H9 (cell line): ENCODE measurements around the gene SEMA3G. TPM values are rescaled to one million over a fixed set of nuclear protein-coding genes. Genes with fewer than 3 reads are reported as not detected.
A peak's percentile ranks its signal among the peaks of the same experiment; 100 is the strongest.

Source experiments
- DNase-seq: peaks from one replicate; pipeline ENCODE4 v3.0.0-alpha.2; 2017
- H2AFZ ChIP-seq: one replicate; pipeline ENCODE4 v1.6.1; 2013; ENCODE audit warnings: mild to moderate bottlenecking, low read length, control low read depth, moderate library complexity
- H2AK5ac ChIP-seq: 2 replicates; pipeline ENCODE4 v1.6.1; 2013; ENCODE audit warnings: low read length, control low read depth, mixed read lengths; ENCODE audit not compliant: insufficient read length
- H2BK120ac ChIP-seq: one replicate; pipeline ENCODE4 v1.6.1; 2013; ENCODE audit warnings: low read depth, mild to moderate bottlenecking, low read length, control low read depth, inconsistent platforms; ENCODE audit not compliant: poor library complexity, severe bottlenecking
- H2BK12ac ChIP-seq: 2 replicates; pipeline ENCODE4 v1.6.1; 2013; ENCODE audit warnings: low read length, control low read depth, mixed read lengths, low read depth; ENCODE audit not compliant: insufficient read length
- H2BK15ac ChIP-seq: 2 replicates; pipeline ENCODE4 v1.6.1; 2013; ENCODE audit warnings: low read depth, low read length, control low read depth
- H2BK20ac ChIP-seq: one replicate; pipeline ENCODE4 v1.6.1; 2013; ENCODE audit warnings: low read depth, mild to moderate bottlenecking, low read length, control low read depth, inconsistent platforms; ENCODE audit not compliant: poor library complexity, severe bottlenecking
- H2BK5ac ChIP-seq: 2 replicates; pipeline ENCODE4 v1.6.1; 2013; ENCODE audit warnings: low read length, control low read depth, mixed read lengths; ENCODE audit not compliant: insufficient read length
- H3K14ac ChIP-seq: 2 replicates; pipeline ENCODE4 v1.6.1; 2013; ENCODE audit warnings: low read length, control low read depth; ENCODE audit not compliant: insufficient read depth
- H3K18ac ChIP-seq: 2 replicates; pipeline ENCODE4 v1.6.1; 2013; ENCODE audit warnings: low read depth, mild to moderate bottlenecking, mixed read lengths, low read length, control low read depth; ENCODE audit not compliant: insufficient read length
- H3K23ac ChIP-seq: 2 replicates; pipeline ENCODE4 v1.6.1; 2013; ENCODE audit warnings: low read length, control low read depth, mixed read lengths, low read depth; ENCODE audit not compliant: insufficient read length
- H3K23me2 ChIP-seq: 2 replicates; pipeline ENCODE4 v1.6.1; 2013; ENCODE audit warnings: low read depth, mild to moderate bottlenecking, mixed read lengths, low read length, control low read depth; ENCODE audit not compliant: insufficient read length, poor library complexity, severe bottlenecking
- H3K27ac ChIP-seq: 2 replicates; pipeline ENCODE4 v1.5.1; 2013; ENCODE audit warnings: low read length, control low read depth, mixed read lengths, low read depth; ENCODE audit not compliant: insufficient read length
- H3K27me3 ChIP-seq: 2 replicates; pipeline ENCODE4 v1.6.1; 2013; ENCODE audit warnings: low read length, control low read depth, inconsistent platforms; ENCODE audit not compliant: insufficient read depth
- H3K4ac ChIP-seq: 2 replicates; pipeline ENCODE4 v1.6.1; 2013; ENCODE audit warnings: low read depth, mild to moderate bottlenecking, control low read depth, inconsistent platforms, low read length, moderate library complexity
- H3K4me1 ChIP-seq: 2 replicates; pipeline ENCODE4 v1.6.1; 2013; ENCODE audit warnings: low read length, control low read depth, inconsistent platforms; ENCODE audit not compliant: insufficient read depth
- H3K4me2 ChIP-seq: 2 replicates; pipeline ENCODE4 v1.6.1; 2013; ENCODE audit warnings: low read length, control low read depth, mixed read lengths; ENCODE audit not compliant: insufficient read length, insufficient read depth
- H3K56ac ChIP-seq: 2 replicates; pipeline ENCODE4 v1.6.1; 2013; ENCODE audit warnings: low read depth, mild to moderate bottlenecking, mixed read lengths, low read length, control low read depth; ENCODE audit not compliant: insufficient read length
- H3K79me1 ChIP-seq: 2 replicates; pipeline ENCODE4 v1.6.1; 2013; ENCODE audit warnings: low read depth, mild to moderate bottlenecking, moderate library complexity, low read length, control low read depth, inconsistent platforms; ENCODE audit not compliant: insufficient read depth, poor library complexity, severe bottlenecking
- H3K79me2 ChIP-seq: 2 replicates; pipeline ENCODE4 v1.6.1; 2013; ENCODE audit warnings: low read length, control low read depth, inconsistent platforms; ENCODE audit not compliant: insufficient read depth
- H3K9ac ChIP-seq: 2 replicates; pipeline ENCODE4 v1.6.1; 2013; ENCODE audit warnings: low read length, control low read depth, mixed read lengths; ENCODE audit not compliant: insufficient read length; ENCODE audit errors: extremely low read depth
- H3K9me3 ChIP-seq: one replicate; pipeline ENCODE4 v1.6.1; 2013; ENCODE audit warnings: low read depth, low read length, inconsistent platforms; ENCODE audit not compliant: control insufficient read depth
- H3T11ph ChIP-seq: one replicate; pipeline ENCODE4 v1.6.1; 2013; ENCODE audit warnings: mild to moderate bottlenecking, low read length, control low read depth, inconsistent platforms
- H4K20me1 ChIP-seq: one replicate; pipeline ENCODE4 v1.6.1; 2013; ENCODE audit not compliant: control insufficient read depth, insufficient read length, insufficient read depth
- H4K5ac ChIP-seq: 2 replicates; pipeline ENCODE4 v1.6.1; 2013; ENCODE audit warnings: low read depth, mild to moderate bottlenecking, mixed read lengths, low read length, control low read depth; ENCODE audit not compliant: insufficient read length
- H4K8ac ChIP-seq: replicated peaks from 2 replicates; pipeline ENCODE4 v1.6.1; 2013; ENCODE audit warnings: low read length, control low read depth, mixed read lengths, low read depth; ENCODE audit not compliant: insufficient read length
- H4K91ac ChIP-seq: 2 replicates; pipeline ENCODE4 v1.6.1; 2013; ENCODE audit warnings: low read depth, mild to moderate bottlenecking, moderate library complexity, mixed read lengths, low read length, control low read depth; ENCODE audit not compliant: insufficient read length
- H3K27ac Mint-ChIP-seq, 3 experiments: 2 replicates in 2 of 3; 3 replicates in 1 of 3; pipeline ENCODE4 v1.8.0; 2020 to 2021; ENCODE audit warnings: mixed read lengths in 3 of 3, mild to moderate bottlenecking in 1 of 3, moderate library complexity in 1 of 3
- H3K27me3 Mint-ChIP-seq: 2 replicates; pipeline ENCODE4 v1.8.0; 2021; ENCODE audit warnings: low read depth, mild to moderate bottlenecking, moderate library complexity, mixed read lengths
- H3K36me3 Mint-ChIP-seq, 3 experiments: 2 replicates in 2 of 3; 3 replicates in 1 of 3; pipeline ENCODE4 v1.8.0; 2020 to 2021; ENCODE audit warnings: low read depth in 3 of 3, mixed read lengths in 3 of 3; ENCODE audit not compliant: insufficient read depth in 1 of 3
- H3K4me1 Mint-ChIP-seq, 2 experiments: 2 replicates each; pipeline ENCODE4 v1.8.0; 2020; ENCODE audit warnings: mixed read lengths in 2 of 2
- H3K4me3 Mint-ChIP-seq, 2 experiments: 2 replicates in 1 of 2; 3 replicates in 1 of 2; pipeline ENCODE4 v1.8.0; 2020 to 2021; ENCODE audit warnings: mild to moderate bottlenecking in 2 of 2, mixed read lengths in 2 of 2, moderate library complexity in 1 of 2
- H3K9me3 Mint-ChIP-seq, 2 experiments: 2 replicates in 1 of 2; 3 replicates in 1 of 2; pipeline ENCODE4 v1.8.0; 2020; ENCODE audit warnings: mild to moderate bottlenecking in 2 of 2, mixed read lengths in 2 of 2, moderate library complexity in 1 of 2
- CTCF ChIP-seq: fragments of 200-600 bp; sonication (generic); conservative IDR thresholded peaks from 3 replicates; pipeline ENCODE4 v1.8.0; 2021; ENCODE audit warnings: antibody characterized with exemption, mild to moderate bottlenecking
- WGBS: extraction: QIAGEN DNeasy Blood & Tissue Kit; methylation state at CpG from one replicate; pipeline ENCODE4 v1.1.7; 2013; ENCODE audit warnings: missing lambda C conversion rate, low lambda C conversion rate, mixed read lengths; ENCODE audit not compliant: insufficient read length; ENCODE audit errors: extremely low coverage; 5-methylcytosine and 5-hydroxymethylcytosine counted together
- total RNA-seq: library from RNA; stranded (reverse); gene quantifications from 2 replicates; pipeline ENCODE4 v1.2.1, GENCODE V29; 2021

SEMA3G gene
- total RNA-seq, 1 experiment from 2014 or later, result 2.4 TPM

GRCh38 chr3:52399131-52399530 is 45.8 kb downstream of the SEMA3G start:
- H3K27me3 Mint-ChIP-seq, result peaks cover 9% of the 10 kb centered on the region
- H3K4me1 ChIP-seq, result no peaks in the 10 kb centered on the region
- H3K36me3 Mint-ChIP-seq, result peaks cover 21 to 36% (median 28%) of the 10 kb centered on the region in 3 experiments

More at GRCh38 chr3:52399131-52399530, 45.8 kb downstream of the SEMA3G start:
- Histone ChIP-seq H3K27ac (no peak overlapping the region), H4K5ac (no peak overlapping the region), H3K56ac (no peak overlapping the region), H4K20me1 (no peaks in the 10 kb centered on the region), H3K4me2 (no peak overlapping the region), H3K9ac (no peak overlapping the region), H4K8ac (no peak overlapping the region), H3T11ph (no peak overlapping the region), H2BK20ac (no peak overlapping the region), H3K23me2 (no peaks in the 10 kb centered on the region), H3K23ac (no peak overlapping the region), H2AK5ac (no peak overlapping the region), H3K9me3 (no peaks in the 10 kb centered on the region), H3K79me2 (no peaks in the 10 kb centered on the region), H3K4ac (no peak overlapping the region), H4K91ac (no peak overlapping the region), H2AFZ (no peak overlapping the region), H3K27me3 (no peaks in the 10 kb centered on the region), H3K18ac (no peak overlapping the region), H2BK120ac (no peak overlapping the region), H2BK15ac (no peak overlapping the region), H3K14ac (no peak overlapping the region), H2BK12ac (no peak overlapping the region), H2BK5ac (no peak overlapping the region), H3K79me1 (no peaks in the 10 kb centered on the region)
- TF ChIP-seq CTCF, result no peak
- Mint-ChIP-seq H3K4me3 (no peak overlapping the region), H3K27ac (peak overlapping the region in 1 of 3 experiments; percentile 48; a peak in 1 of 7 replicates), H3K9me3 (no peaks in the 10 kb centered on the region), H3K4me1 (no peaks in the 10 kb centered on the region)
- no peak for DNase-seq
- no CpG with 5 or more reads among the region's 4 CpGs for WGBS
